ENCODE measurements around the gene TRPM3. TPM values are rescaled to one million over a fixed set of nuclear protein-coding genes. Genes with fewer than 3 reads are reported as not detected.

The TRPM3 gene
- total and polyA plus RNA-seq, 9 of the 15 experiments (the other 6 are each of a cell fraction or from before 2014, with no cell fraction given), result 0.04 TPM; not detected in 8

- no TSS peak for BruUV-seq (replicated peaks)
- ChIA-PET CTCF (ENCODE audit: low intra/inter-chr PET ratio) (no interaction called here), POLR2A (interaction anchor here (0.6 kb wide), 1 partner anchor 91 kb away, joined by 3 read pairs; no protein-coding TSS in a partner anchor)
- Histone ChIP-seq H3K4me1 (replicated peaks in 1 of 2; ENCODE audit: control insufficient read depth in 2 of 2, insufficient read depth in 2 of 2, low read length in 2 of 2) (no peaks in the 10 kb centered on the region; a peak in 2 of 5 replicates), H3K36me3 (ENCODE audit: control insufficient read depth, insufficient read depth, low read length) (no peaks in the 10 kb centered on the region), H3K4me3 (no peak overlapping the region), H3K9me3 (replicated peaks; ENCODE audit: control insufficient read depth, insufficient read depth, low read depth, low read length) (no peaks in the 10 kb centered on the region), H3K4me2 (ENCODE audit: insufficient read depth, low read length) (no peak overlapping the region), H2AFZ (ENCODE audit: low read depth, low read length) (no peak overlapping the region), H4K20me1 (replicated peaks; ENCODE audit: control insufficient read depth, insufficient read depth, low read length) (no peaks in the 10 kb centered on the region), H3K79me2 (ENCODE audit: control insufficient read depth, insufficient read depth, low read length) (no peaks in the 10 kb centered on the region), H3K9ac (ENCODE audit: insufficient read depth in 1 of 2, low read depth in 2 of 2, low read length in 2 of 2) (no peak overlapping the region), H3K9me1 (ENCODE audit: control insufficient read depth, insufficient read depth, low read length) (no peaks in the 10 kb centered on the region), H3K27ac (ENCODE audit: extremely low read depth, low read depth, low read length) (no peak overlapping the region), H3K27me3 (ENCODE audit: control insufficient read depth in 2 of 2, insufficient read depth in 2 of 2, low read length in 2 of 2) (no peaks in the 10 kb centered on the region)
- in situ Hi-C loops (cut with MboI) (no loop called here), intact Hi-C loops (cut with micrococcal nuclease) (no loop called here)
- peak; percentile 36 to 55 (median 36) for DNase-seq (ENCODE audit: extremely low read depth in 1 of 4, low spot score in 3 of 4)
- ATAC-seq, result peak; percentile 88
- no peak for FAIRE-seq
- 46% methylated on average over 3 of the region's 3 CpGs for WGBS (ENCODE audit: insufficient coverage, low coverage, missing lambda C conversion rate)
- TF ChIP-seq L3MBTL2 (IDR thresholded peaks at IDR 0.05), result no peak
- no peak for TF ChIP-seq HINFP (tag; conservative IDR thresholded peaks at IDR 0.05; ENCODE audit: low read depth)
- TF ChIP-seq CTCF (IDR thresholded peaks at IDR 0.05 in 2 of 3, conservative IDR thresholded peaks at IDR 0.05 in 1 of 3; ENCODE audit: insufficient read depth in 2 of 3, low read depth in 1 of 3, low read length in 3 of 3), result peak; percentile 44 to 54 (median 53); a peak in 5 of 6 replicates
- TF ChIP-seq MED1 (CRISPR knock-in tag; IDR thresholded peaks at IDR 0.05; ENCODE audit: borderline replicate concordance), result no peak
- TF ChIP-seq REST (IDR thresholded peaks at IDR 0.05; ENCODE audit: borderline replicate concordance), result peak; percentile 8; the same call in 1 of the 2 replicates
- no peak for TF ChIP-seq REST (CRISPR knock-in tag; IDR thresholded peaks at IDR 0.05; ENCODE audit: low read depth)
- no peak for TF ChIP-seq KLF6 (CRISPR knock-in tag; IDR thresholded peaks at IDR 0.05; ENCODE audit: borderline replicate concordance)
- no peak for TF ChIP-seq BRCA1 (IDR thresholded peaks at IDR 0.05)
- no peak for TF ChIP-seq BRCA1 (CRISPR knock-in tag; IDR thresholded peaks at IDR 0.05)
- TF ChIP-seq HEY1 (CRISPR knock-in tag; IDR thresholded peaks at IDR 0.05; ENCODE audit: borderline replicate concordance), result no peak
Observed at GRCh38 chr9:70510157-70510770, 611.2 kb downstream of the TRPM3 start.

Measured in K562 (cell line).